ENCODE data around the gene RASD1. TPM values are rescaled to one million over a fixed set of nuclear protein-coding genes. Genes with fewer than 3 reads are reported as not detected.

RASD1 gene
- total RNA-seq, 1 donor from 2014 or later: 5.2 TPM

DNA sequence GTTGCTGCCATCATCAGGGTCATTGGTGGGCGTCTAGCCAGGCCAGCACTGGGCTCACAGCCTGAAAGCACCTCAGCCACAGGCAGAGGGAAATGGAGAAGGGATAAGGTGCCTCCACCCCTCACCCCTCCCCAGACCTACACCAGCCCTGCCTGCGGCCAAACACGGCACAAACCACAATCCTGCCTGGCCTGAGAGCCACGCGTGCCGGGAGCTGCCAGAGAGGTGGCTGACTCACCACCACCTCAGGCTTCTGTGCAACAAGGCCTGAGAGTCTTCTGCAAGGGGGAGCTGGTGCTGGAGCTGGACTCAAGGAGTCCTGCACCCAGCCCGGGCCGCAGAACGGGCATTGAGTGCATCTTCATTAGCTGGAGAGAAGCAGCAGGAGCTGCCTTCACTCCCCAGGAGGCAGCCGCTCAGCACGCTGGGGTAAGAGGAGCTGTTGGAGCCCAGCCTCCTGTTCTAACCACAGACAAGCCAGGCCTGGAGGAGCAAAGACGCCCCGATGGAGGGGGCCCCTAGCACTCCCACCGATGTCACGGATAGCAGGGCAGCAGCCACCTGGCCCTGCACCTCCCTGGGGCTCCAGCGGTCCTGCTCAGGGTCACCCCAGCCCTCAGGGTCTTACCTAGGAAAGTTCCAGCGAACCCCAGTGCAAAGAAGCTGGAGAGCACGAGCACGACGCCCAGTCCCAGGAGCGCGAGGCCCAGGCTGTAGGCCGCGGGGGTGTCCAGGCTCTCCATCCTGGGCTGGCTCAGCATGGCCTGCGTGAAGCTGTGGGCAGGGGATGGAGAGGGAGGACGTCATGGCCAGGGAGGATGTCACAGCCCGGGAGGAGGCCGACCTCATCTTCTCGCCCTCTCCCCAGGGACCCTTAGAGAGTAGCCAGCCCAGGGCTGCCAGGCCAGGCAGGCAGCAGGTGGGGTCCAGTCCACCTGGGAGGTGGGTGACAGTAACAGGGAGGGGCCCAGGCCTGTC is 16.0 kb upstream of the RASD1 start:
- no peak for DNase-seq (ENCODE audit: extremely low read depth, low read depth, low spot score)

DNA sequence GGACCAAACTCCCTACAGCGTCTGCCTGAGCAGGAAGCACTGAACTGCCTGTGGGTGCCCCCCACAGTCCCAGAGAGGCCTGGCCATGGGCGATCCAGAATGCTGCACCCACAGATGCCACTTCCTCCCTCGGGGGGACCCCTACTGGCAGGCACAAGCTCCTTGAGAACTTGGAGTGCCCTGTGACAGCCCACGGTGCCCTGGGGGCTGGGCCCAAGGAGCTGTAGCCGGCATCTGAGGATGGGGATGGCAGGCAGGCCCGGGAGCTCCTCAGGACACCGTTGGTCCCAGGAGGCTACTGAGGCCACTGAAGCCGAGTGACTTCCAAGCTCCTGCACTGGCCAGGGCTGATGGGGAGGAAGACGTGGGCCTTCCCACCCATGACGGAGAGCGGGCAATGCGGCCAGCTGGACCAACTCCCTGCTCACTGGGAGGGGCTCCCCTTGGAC is 15.1 kb upstream of the RASD1 start:
- DNase-seq (ENCODE audit: extremely low read depth, low read depth, low spot score): no peak

DNA sequence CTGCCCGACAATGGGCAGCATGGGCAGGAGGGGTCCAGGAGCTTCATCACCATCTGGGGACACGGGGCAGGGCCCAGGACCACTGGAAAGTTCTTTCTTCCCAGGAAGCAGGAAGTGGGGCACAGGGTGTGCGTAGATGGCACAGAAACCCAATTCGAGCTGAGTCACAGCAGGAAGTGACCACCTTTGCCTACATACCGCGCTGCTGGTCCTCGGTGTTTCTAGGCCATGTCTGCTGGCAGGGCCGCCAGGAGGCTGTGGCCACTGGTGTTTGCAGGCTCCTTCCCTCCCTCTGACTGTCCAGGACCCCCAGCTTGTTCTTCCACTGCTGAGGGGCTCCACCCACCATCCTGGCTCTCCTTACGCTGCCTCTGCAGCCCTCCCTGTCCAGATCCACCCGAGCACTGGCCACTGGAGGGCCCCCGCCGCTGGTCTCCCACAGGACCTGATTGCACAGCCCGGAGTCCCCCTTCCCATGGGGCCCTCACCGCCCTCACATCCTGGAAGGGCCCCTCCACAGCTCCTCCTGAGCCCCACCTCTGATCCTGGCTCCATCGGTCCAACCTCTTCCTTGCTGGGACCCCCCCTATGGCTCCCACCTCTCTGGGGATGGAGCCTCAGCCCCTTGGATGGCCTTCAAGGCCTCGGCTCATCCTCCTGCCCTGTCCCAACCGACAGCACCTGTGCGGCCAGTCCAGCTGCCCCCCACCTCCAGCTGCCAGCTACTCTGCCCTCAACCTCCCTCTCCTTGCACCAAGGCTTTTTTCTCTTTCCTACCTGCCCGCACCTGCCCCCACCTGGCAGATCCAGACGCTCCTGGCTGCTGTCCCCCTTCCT is 14.5 kb upstream of the RASD1 start:
- DNase-seq (ENCODE audit: extremely low read depth, low read depth, low spot score): no peak

DNA sequence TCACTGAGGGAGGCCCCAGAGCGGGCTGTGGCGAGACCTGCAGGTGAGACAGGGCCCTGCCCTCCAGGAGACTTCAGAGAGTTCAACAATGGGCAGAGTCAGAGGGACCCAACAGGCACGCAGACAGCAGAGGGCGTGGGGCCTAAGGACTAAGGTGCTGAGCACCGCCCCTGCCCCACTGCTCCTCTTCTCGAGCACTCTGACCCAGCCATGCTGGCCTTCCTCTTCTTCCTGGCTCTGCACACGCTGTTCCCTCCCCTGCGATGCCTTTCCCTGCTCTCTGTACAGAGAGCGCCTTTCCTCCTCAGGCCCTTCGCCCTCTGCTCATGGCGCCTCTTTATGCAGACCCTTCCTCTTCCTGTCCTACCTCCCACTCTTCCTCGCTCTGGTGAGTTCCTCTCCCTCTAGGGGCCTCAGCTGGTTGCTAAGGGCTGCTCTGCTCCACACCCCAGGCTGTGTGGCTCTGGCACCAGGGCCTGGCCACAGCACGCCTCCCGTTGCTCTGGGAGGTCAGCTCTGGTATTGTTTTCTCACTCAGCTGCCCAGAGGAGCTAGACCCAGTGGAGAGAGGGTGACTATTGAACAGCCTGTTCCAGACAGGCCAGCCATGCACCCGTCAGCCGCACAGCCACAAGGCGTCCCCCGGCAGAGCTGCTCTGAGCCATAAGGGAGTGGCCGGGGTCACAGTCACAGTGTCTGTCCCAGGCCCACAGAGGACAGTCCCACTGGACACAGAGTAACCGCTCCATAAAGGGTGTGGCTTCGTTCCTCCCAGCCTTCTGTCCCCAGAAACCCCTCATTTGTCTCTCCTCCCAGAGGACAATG is 13.6 kb upstream of the RASD1 start:
- no peak for DNase-seq (ENCODE audit: extremely low read depth, low read depth, low spot score)

DNA sequence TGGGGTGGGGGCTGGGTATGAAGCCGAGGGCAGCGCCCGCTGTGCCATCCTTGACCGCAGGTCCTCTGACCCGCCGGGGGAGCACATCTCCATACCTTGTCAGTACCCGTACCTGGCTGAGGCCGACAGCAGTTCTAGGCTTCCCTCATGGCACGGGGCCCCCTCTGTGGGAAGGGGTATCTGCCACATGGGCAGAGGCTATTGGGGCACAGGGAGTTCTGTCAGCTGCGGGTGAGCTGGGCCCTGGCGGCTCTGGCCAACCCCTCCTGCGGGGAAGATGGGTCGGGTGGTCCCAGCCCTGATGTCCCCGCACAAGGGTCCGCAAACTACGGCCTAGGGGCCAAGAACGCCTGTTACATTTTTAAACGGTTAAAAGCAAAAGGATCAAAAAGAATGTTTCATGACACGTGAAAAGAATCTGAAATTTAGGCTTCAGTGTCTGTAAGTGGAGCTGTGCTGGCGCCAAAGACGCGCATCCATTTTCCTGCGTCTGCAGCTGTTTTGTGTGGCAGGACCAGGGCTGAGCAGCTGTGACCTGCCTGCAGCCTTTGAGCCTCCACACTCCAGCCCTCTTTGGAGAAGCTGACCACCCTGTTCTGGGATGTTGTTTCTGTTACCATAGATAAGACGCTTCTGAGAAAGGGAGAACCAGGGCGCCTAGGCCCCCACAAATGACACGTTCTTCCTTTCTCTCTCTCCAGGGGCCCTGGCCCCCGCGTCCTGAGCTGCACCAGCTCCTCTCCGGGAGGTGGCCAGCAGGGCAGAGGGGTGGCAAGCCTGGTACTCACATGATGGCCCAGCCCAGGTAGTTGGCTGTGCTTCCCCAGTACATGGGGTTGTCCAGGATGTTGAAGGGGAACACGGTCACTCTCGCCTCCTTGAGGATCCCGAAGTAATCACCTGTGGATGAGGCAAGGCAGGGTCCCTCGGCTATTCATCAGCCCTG is 12.7 kb upstream of the RASD1 start:
- no peak for DNase-seq (ENCODE audit: extremely low read depth, low read depth, low spot score)

DNA sequence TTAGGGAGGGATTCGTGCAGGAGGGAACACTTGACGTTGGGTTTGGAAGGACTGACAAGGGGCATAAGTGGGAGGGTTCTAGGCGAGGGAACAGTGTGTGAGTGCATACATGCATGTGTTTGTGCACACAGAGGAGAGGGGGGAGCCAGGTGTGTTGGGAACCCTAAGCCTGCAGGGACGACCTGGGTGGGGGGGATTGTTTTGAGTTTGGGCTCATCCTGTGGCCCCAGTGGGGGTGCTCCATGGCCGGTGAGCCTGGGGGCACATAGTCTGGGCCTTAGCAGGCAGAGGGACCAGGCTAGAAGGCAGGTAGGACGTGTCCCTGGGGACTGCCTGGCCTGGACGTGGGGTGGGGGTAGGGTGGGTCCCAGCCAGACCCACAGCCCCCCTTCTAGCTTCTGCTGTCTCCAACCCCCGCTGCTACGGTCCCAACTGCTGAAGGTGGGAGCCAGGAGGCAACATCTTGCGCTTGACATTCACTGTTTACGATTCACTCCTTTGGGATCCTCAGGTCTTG is 11.9 kb upstream of the RASD1 start:
- no peak for DNase-seq (ENCODE audit: extremely low read depth, low read depth, low spot score)

DNA sequence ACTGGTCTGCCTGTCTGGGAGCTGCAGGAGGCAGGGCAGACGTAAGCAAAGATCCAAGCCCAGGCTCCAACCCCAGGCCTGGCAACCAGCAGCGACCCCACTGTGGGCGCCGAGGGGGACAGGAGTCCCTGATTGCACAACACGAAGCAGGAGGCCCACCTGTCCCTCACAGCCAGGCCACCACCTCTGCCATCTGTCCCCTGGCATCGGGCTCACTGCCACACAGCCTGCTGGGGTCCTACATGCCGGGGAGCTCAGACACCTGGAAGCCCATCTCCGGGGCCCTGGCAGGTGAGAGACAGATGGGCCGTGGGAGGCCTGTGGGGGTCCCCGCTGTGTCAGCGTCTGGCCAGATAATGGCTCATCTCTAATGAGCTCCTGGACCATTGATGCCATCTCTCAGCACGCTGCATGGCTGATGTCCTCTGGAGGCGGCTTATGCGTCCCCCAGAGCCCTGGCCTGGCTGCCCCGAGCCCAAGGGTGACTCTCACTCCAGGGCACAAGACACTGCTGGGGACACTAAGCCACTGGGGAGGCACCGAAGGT is 11.3 kb upstream of the RASD1 start:
- no peak for DNase-seq (ENCODE audit: extremely low read depth, low read depth, low spot score)

DNA sequence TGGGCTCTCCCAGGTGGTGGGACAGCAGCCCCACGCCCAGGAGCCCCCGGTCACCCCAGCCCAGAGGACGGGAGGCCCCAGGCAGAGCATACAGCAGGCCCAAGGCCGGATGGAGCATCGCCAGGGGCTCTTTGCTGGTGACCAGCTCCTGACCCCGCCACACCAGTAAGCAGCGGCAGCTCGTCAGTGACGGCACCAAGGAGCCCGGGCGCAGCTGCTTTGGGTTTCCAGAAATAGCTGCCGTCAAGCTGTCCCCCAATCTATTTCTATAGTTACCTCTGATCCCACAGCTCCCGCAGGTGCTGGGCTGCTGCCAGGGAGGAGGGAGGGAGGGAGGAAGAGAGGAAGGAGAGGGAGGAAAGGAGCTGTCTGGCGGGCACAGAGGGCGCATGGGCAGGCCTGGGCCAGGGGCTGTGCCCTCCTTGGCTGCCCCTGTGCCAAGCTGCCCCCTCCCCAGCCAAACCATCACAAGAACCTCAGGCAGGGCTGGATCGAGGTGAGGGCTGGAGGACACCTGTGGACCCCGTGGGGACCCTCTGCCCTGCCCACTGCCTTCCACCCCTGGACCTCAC is 10.8 kb upstream of the RASD1 start:
- no peak for DNase-seq (ENCODE audit: extremely low read depth, low read depth, low spot score)

DNA sequence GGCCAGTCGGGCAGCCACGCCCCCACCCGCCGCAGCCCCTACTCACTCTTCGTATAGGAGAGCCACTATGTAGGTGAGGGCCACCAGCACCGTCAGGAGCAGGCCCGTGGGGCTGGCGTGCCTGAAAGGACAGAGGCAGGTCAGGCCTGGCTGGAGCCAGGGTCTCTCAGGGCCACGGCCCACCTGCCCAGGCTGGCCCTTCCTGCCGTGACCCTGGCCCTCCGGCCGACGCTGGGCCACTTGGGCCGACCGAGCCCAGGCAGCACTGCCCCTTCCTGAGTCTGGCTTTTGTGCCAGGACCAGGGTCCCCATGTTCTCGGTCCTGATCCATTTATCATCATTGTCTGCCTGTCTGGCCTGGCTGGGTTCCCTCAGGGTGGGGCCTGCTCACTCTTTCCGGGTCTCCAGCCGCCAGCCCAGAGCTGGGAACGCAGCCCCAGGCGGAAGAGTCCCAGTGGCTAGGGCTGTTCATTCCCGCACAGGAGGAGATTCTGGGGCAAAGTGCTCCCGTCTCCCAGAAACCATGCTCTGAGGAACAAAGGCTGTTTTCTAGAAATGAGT is 10.1 kb upstream of the RASD1 start:
- DNase-seq (ENCODE audit: extremely low read depth, low read depth, low spot score): no peak

DNA sequence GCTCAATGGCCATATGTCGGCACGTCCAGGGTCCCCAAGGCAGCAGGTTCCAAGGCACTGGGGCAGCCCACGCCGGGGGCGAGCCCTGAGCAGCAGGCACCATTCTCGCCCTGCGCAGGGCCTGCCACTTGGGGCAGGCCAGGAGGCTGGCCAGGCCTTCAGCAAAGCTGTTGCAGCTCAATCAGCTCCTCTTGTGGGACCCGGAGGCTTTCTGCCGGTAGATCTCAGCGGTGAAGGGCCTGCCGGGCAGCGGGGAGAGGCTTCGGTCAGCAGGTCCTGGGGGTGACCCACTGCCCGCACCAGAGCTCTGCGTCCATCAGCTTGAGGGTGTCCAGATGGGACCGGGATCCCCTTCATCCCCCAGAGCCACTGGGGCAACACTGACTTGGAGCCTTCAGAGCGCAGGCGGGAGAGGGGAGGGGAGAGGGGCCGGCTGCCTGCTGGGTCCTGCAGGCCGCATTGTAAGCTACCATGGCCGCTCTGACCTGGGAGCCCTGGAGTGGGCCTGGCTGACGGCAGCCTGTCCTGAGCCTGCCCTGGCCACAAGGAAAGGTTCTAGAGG is 9.5 kb upstream of the RASD1 start:
- DNase-seq (ENCODE audit: extremely low read depth, low read depth, low spot score): no peak

DNA sequence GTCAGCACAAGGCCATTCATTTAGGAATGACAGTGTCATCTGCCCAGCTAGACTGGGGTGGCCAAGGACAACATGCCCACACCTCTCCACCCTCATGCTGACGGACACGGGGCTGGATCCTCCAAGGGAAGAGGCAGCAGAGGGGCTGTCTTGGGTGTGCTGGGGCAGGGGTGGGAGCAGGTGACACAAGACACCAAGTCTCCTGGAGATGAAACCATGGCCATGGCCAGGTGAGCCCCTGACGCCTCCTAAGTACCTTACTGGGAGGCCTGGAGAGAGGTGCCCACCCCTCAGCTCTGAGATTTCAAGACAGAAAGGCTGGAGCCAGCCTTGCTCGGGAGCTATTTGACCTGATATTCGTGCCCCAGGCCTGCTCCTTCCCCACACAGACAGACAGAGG is 9.0 kb upstream of the RASD1 start:
- DNase-seq (ENCODE audit: extremely low read depth, low read depth, low spot score): no peak

DNA sequence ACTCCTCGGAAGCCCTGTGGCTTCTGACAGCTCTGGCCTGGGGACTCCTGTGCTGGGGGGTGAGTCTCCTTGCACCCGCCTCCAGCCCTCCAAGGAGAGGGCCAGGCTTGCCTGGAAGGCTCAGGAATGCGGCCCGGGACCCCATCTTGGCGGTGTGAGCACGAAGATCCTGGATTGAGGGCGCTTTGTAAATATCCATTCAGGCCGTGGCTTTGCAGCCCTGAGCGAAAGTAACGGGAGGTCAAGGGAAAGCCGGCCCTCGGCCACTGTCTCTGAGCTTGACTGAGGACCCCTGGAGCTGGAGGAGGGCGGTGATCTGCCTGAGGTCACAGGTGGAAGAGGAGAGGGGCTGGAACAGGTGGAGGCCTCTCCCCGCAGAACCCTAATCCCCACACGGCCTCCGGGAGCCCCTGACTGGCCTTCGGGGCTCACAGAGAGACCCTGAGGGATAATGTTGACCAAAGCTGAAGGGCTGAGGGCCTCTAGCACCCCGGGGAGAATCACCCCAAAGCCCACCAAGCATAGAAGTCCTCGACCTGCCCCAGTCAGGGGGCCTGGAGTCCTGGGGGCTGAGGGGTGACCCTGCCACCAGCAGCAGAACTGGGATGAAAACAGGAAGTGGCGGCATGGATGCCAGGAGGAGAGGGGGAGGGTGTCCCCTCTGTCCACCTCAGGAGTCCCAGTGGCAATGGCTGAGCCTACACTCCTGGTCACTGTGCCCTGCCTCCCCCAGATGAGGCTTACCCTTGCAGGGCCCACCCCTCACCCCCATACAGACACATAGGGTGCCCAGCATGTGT is 8.3 kb upstream of the RASD1 start:
- no peak for DNase-seq (ENCODE audit: extremely low read depth, low read depth, low spot score)

DNA sequence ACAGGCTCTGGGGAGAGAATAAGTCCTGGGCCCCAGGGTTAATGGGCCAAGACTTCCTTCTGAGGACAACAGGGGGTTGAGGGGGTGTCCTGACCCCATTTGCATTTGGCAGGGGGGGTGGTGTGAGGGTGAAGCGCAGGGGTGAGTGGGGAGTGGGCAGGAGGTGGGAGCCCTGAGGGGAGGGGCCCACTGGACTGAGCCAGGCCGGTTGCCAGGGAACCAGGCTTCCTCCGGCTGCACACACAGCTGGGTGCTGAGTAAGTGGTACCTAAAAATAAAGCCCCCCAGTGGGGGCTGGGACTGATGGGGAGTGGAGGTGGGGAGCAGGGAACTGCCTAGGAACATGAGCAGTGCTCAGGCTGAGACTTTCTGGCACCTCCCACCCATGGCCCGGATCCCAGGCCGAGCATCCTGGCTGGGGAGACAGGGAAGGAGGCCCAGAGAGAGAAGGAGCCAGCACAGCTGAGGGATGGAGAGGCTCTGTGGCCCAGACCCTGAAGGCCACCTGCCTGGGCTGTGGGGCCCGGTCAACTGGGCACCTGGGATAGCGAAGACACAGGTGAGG is 7.5 kb upstream of the RASD1 start:
- DNase-seq (ENCODE audit: extremely low read depth, low read depth, low spot score): no peak

DNA sequence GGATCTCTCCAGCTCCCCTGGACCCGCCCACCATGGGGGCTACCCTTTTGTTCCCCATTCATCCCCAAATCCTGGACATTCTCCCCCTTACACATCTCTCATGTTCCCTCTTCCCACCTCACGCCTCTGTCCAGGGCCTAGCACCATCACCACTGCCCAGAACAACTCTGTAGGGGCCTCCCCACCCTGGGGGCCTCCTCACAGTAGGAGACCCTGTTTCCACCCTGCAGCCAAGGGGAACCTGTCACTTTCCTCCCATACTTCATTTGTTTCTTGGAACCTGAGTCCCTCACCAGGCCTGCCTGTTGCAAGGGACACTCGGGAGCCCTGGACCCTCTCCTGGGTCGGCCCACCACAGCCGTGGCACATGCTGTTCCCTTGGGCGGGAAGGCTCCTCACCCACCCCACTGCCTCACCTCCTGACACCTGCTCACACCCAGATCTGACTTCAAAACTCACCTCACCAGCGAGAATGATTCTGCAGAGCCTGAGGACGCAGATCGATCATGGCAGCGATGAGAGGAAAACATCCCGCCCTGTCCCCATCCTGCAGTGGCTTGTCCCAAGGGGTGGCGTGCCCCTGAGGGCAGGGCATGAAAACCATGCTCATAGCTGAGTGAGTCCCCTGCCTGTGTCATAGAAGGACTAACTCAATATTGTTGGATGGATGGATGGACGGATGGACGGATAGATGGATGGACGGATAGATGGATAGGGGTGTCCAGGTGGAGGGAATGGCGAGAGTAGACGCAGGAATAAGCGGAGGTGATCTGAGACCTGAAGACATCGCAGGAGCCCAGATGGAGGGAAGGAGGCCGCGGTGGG is 6.8 kb upstream of the RASD1 start:
- DNase-seq (ENCODE audit: extremely low read depth, low read depth, low spot score): no peak

DNA sequence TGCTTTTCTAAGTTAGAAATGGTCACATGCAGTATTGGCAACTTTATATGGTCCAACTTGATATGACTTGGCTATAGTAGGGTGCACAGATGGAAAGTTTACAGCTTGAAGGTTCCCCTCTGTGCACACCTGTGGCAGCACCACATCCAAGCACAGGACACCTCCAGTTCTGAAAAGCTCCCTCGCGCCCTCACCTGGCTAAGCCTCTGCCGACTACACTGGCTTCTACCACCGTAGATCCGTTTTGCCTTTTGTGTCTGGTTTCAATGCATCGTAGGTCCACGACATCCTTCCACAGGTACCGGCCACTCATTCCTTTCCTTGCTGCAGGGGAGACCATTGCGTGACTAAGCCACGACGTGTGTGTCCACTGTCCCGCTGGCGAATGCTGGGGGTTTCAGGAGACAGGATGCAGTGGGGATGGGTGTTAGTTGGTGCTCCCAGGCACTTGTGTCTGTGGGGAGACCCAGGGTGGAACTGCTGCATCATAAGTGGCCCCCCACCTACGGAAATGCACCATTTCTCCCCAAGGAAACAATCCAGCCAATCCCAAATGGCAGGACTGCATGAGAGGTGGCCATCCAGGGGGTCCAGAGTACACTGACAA is 4.9 kb upstream of the RASD1 start:
- no peak for DNase-seq (ENCODE audit: extremely low read depth, low read depth, low spot score)
